Left lung (tissue), 10 donors: Measurements from ENCODE around the gene ALG14. TPM values are rescaled to one million over a fixed set of nuclear protein-coding genes. Genes with fewer than 3 reads are reported as not detected.

ENCODE experiments used
- ATAC-seq: fragments of 200-7000 bp; cut with Tn5 transposase; one replicate; pipeline ENCODE4 v1.9.1; 2020; ENCODE audit warnings: moderate library complexity
- DNase-seq, 4 donors: peaks; one replicate each; pipeline ENCODE4 v3.0.0-alpha.2; 2013 to 2020
- H3K27ac ChIP-seq, 2 donors: fragments of 200-600 bp; sonication (generic) in 1 of 2; one replicate each; pipeline versions ENCODE4 v1.5.0 to v1.8.0; 2020 to 2021
- H3K27me3 ChIP-seq, 2 donors: fragments of 200-600 bp; sonication (generic) in 1 of 2; one replicate each; pipeline versions ENCODE4 v1.5.0 to v1.8.0; 2020 to 2021
- H3K36me3 ChIP-seq, 2 donors: fragments of 200-600 bp; sonication (generic) in 1 of 2; one replicate each; pipeline versions ENCODE4 v1.5.0 to v1.8.0; 2020 to 2021
- H3K4me1 ChIP-seq, 2 donors: fragments of 200-600 bp; one replicate each; pipeline ENCODE4 v1.8.0; 2021
- H3K4me3 ChIP-seq, 2 donors: fragments of 200-600 bp; sonication (generic) in 1 of 2; one replicate each; pipeline versions ENCODE4 v1.5.0 to v1.8.0; 2020 to 2021; ENCODE audit warnings: mild to moderate bottlenecking in 1 of 2
- H3K9me3 ChIP-seq, 2 donors: fragments of 200-600 bp; sonication (generic) in 1 of 2; one replicate each; pipeline versions ENCODE4 v1.5.0 to v1.8.0; 2020 to 2021
- CTCF ChIP-seq, 2 donors: fragments of 200-600 bp; sonication (generic) in 1 of 2; IDR thresholded peaks; one replicate each; pipeline versions ENCODE4 v1.5.0 to v1.8.0; 2021; ENCODE audit warnings: antibody characterized with exemption in 2 of 2
- intact Hi-C, 2 donors: fragments of 100-400 bp; cut with DNase I; formaldehyde crosslinking; loops; one replicate each; pipeline versions ENCODE4 v1.11.2 to v1.14.2; 2022
- polyA plus RNA-seq, 6 donors: library from polyadenylated mRNA; unstranded; fragments of 120-200 nt; gene quantifications; one replicate each; pipeline ENCODE4 v1.2.1, GENCODE V29; 2013; ENCODE audit not compliant: insufficient read length in 6 of 6
- total RNA-seq, 2 donors: library from RNA; stranded (reverse); fragmentation: NEBNext Ultra II Directional; extraction: Animal tissue kit (Norgen Biotek cat#: 25700); gene quantifications; one replicate each; pipeline ENCODE4 v1.2.1, GENCODE V29; 2021
- donor health status: DM: no; HTN: yes; CAD: no.
- donor health status: DM: no; HTN: no; CAD: no.

ALG14 gene
- total and polyA plus RNA-seq, 8 donors, result 5.1 to 13.4 (median 10.1) TPM

- Histone ChIP-seq H3K27ac (no peak overlapping the region), H3K4me1 (no peaks in the 10 kb centered on the region), H3K9me3 (no peaks in the 10 kb centered on the region), H3K36me3 (no peaks in the 10 kb centered on the region), H3K27me3 (no peaks in the 10 kb centered on the region), H3K4me3 (no peak overlapping the region)
- intact Hi-C loops, result loop anchor here in 1 of 2 donors (10.0 kb wide), 1 partner anchor 146 kb away; the partner anchor contains the start of gene RWDD3
- DNase-seq (no peak), ATAC-seq (no peak)
- no peak for TF ChIP-seq CTCF (IDR thresholded peaks at IDR 0.05)
Observed at GRCh38 chr1:95088303-95088702, 15.6 kb upstream of the ALG14 start.

- no peak overlapping the region for H3K27ac ChIP-seq
- no peaks in the 10 kb centered on the region for H3K4me1 ChIP-seq
- DNase-seq, result peak in 1 of 4 donors; percentile 23
- no peaks in the 10 kb centered on the region for H3K36me3 ChIP-seq
- no peak overlapping the region for H3K4me3 ChIP-seq
- peak; percentile 87 for ATAC-seq
- no peaks in the 10 kb centered on the region for H3K9me3 ChIP-seq
- H3K27me3 ChIP-seq, result no peaks in the 10 kb centered on the region
- intact Hi-C loops, result loop anchor here in 1 of 2 donors (10.0 kb wide), 1 partner anchor 148 kb away; the partner anchor contains the start of gene RWDD3
- no peak for TF ChIP-seq CTCF (IDR thresholded peaks at IDR 0.05)
Observed at GRCh38 chr1:95086949-95087533, 14.3 kb upstream of the ALG14 start.

GRCh38 chr1:95085376-95085775, 12.6 kb upstream of the ALG14 start:
- Histone ChIP-seq H3K36me3 (no peaks in the 10 kb centered on the region), H3K27me3 (no peaks in the 10 kb centered on the region), H3K27ac (no peak overlapping the region), H3K9me3 (no peaks in the 10 kb centered on the region), H3K4me3 (no peak overlapping the region), H3K4me1 (no peaks in the 10 kb centered on the region)
- ATAC-seq (no peak), DNase-seq (no peak)
- intact Hi-C loops, result loop anchor here in 1 of 2 donors (10.0 kb wide), 1 partner anchor 149 kb away; the partner anchor contains the start of gene RWDD3
- no peak for TF ChIP-seq CTCF (IDR thresholded peaks at IDR 0.05)

- TF ChIP-seq CTCF (IDR thresholded peaks at IDR 0.05), result peak; percentile 37 to 58
- H3K27ac ChIP-seq, result no peak overlapping the region
- DNase-seq (peak in 2 of 4 donors; percentile 25 to 51), ATAC-seq (peak; percentile 77)
- intact Hi-C loops, result loop anchor here in 1 of 2 donors (10.0 kb wide), 1 partner anchor 150 kb away; the partner anchor contains the start of gene RWDD3
- no peak overlapping the region for H3K4me3 ChIP-seq
- H3K27me3 ChIP-seq, result no peaks in the 10 kb centered on the region
- H3K4me1 ChIP-seq, result no peaks in the 10 kb centered on the region
- H3K36me3 ChIP-seq, result no peaks in the 10 kb centered on the region
- H3K9me3 ChIP-seq, result no peaks in the 10 kb centered on the region
Observed at GRCh38 chr1:95084317-95085176, 11.8 kb upstream of the ALG14 start.

- intact Hi-C loops, result loop anchor here in 1 of 2 donors (10.0 kb wide), 1 partner anchor 154 kb away; the partner anchor contains the start of gene RWDD3
- no peaks in the 10 kb centered on the region for H3K36me3 ChIP-seq
- H3K27me3 ChIP-seq, result peaks cover 0 to 6% of the 10 kb centered on the region in 2 donors
- no peak for TF ChIP-seq CTCF (IDR thresholded peaks at IDR 0.05)
- DNase-seq, result no peak
- H3K9me3 ChIP-seq, result no peaks in the 10 kb centered on the region
- H3K4me1 ChIP-seq, result no peaks in the 10 kb centered on the region
- ATAC-seq, result no peak
- no peak overlapping the region for H3K27ac ChIP-seq
- H3K4me3 ChIP-seq, result no peak overlapping the region
Observed at GRCh38 chr1:95080879-95081278, 8.1 kb upstream of the ALG14 start.
